Measurements from ENCODE around the gene ACKR3.
A peak's percentile ranks its signal among the peaks of the same experiment; 100 is the strongest.

ACKR3 gene

DNA sequence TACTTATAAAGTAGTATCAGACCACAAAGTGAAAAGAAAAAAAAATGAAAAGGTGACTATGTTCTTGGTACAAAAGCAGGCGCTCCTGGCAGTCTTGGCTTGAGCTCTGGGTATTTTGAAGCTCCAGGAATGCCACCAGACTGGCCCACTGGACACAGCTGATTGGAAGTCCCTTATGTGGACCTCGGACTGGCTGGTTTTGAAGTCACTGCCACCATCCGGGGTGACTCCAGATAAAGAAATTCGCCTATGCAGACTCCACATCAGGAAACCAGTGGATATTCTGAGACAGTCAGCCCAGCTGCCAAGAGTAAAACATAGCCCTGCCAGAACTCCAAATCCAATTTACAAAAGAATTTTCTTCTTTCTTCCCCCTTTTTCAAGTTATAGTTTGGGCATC is 28.0 kb downstream of the ACKR3 start:
- DNase-seq (ENCODE audit: low spot score): no peak
- in situ Hi-C loops (cut with MboI; ENCODE audit: low pct_unique_long_range_greater_than_20kb, low sequenced_read_pairs, unreplicated experiment): no loop called here
- TF ChIP-seq, protein P1, sequence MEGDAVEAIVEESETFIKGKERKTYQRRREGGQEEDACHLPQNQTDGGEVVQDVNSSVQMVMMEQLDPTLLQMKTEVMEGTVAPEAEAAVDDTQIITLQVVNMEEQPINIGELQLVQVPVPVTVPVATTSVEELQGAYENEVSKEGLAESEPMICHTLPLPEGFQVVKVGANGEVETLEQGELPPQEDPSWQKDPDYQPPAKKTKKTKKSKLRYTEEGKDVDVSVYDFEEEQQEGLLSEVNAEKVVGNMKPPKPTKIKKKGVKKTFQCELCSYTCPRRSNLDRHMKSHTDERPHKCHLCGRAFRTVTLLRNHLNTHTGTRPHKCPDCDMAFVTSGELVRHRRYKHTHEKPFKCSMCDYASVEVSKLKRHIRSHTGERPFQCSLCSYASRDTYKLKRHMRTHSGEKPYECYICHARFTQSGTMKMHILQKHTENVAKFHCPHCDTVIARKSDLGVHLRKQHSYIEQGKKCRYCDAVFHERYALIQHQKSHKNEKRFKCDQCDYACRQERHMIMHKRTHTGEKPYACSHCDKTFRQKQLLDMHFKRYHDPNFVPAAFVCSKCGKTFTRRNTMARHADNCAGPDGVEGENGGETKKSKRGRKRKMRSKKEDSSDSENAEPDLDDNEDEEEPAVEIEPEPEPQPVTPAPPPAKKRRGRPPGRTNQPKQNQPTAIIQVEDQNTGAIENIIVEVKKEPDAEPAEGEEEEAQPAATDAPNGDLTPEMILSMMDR (IDR thresholded peaks at IDR 0.05; ENCODE audit: extremely low read depth, insufficient read depth, missing control alignments): no peak

DNA sequence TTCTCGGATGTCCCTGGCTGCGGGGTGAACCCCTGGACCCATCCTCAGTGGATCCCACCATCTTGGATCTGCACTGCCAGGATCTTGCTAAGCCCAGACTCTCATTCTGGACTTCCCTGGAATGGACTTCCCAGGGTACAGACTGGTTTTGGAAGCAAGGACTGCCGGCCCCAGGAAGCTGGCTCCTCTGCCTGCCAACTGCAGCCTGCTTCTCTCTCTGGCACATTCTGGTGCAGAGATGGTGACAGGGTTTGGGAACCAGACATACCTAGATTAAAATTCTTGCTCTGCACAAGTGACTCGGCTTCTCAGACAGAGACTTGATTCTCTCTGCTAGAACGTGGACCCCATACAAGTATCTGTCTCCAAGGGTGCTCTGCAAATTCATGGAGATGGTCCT is 29.4 kb downstream of the ACKR3 start:
- TF ChIP-seq, protein P1 (IDR thresholded peaks at IDR 0.05; ENCODE audit: extremely low read depth, insufficient read depth, missing control alignments): no peak
- DNase-seq (ENCODE audit: low spot score): no peak
- in situ Hi-C loops (cut with MboI; ENCODE audit: low pct_unique_long_range_greater_than_20kb, low sequenced_read_pairs, unreplicated experiment): no loop called here

DNA sequence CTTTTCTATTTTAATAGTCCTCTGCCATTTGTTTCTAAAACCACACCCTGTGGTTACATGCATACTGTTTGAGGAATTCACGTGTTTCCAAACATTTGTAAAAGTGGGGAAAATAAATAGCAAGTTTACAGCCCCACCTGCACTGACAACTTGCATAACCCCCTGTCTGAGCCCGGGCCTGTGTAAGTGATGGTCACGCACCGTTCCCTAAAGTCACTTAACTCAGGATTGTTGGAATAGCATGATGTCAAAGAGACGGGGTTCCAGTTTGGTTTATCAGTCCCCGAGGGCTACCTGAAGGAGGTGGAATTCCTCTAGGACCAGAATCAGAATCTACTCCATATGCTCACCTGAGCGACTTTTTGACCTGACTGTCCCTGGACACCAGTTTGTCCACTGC is 30.5 kb downstream of the ACKR3 start:
- TF ChIP-seq, protein P1 (IDR thresholded peaks at IDR 0.05; ENCODE audit: extremely low read depth, insufficient read depth, missing control alignments): no peak
- in situ Hi-C loops (cut with MboI; ENCODE audit: low pct_unique_long_range_greater_than_20kb, low sequenced_read_pairs, unreplicated experiment): no loop called here
- no peak for DNase-seq (ENCODE audit: low spot score)

DNA sequence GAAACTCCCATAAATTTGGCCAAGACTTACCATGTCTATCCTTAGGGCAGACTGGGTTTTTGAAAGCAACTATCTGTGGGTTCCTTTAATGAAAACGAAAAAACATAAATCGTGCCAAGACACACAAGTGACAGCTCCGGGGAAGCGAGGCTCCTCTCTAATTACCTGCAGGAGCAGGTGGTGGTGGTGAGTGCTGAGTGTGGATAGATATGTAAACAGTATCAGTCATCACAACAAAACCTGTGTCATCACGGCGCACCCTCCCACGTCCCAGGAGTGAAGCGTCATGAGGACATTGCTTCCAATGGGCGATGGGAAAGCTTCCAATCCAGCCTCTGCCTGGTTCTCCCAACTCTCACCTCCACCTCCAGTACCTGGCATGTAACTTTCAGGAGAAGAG is 31.3 kb downstream of the ACKR3 start:
- in situ Hi-C loops (cut with MboI; ENCODE audit: low pct_unique_long_range_greater_than_20kb, low sequenced_read_pairs, unreplicated experiment): no loop called here
- TF ChIP-seq, protein P1 (IDR thresholded peaks at IDR 0.05; ENCODE audit: extremely low read depth, insufficient read depth, missing control alignments): no peak
- no peak for DNase-seq (ENCODE audit: low spot score)

DNA sequence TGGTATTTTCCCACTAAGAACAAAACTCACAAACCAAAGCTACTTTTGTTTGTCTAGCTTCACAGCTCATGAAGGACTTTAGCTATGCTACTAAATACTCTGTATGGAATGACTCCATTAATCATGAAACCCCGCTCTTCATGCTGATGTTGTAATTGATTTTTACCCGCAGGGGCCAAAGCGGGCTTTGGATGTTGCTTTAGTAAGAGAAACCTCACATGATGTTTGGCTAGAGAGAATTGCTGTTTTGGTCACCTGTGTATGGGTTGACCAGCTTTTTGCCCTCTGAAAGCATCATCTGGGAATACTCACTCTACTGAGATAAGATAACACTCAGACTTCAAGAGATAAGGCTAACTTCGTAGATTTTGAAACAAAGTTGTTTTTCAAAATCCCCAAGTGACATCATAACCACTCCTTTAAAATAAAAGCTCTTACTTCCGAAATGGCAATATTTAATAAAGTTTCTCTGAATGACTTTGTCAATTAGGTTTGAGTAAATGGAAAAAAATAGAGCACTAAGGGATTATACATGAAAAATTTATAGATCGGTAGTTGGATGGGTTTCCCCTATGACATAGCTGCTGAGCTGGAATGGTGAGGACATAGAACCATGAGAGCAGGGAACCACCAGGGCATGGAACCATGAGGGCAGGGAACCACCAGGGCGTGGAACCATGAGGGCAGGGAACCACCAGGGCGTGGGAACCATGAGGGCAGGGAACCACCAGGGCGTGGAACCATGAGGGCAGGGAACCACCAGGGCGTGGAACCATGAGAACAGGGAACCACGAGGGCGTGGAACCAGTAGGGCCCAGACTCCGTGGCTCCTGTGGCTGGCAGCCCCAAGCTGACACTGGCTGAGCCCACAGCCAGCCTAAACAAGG is 31.9 kb downstream of the ACKR3 start:
- in situ Hi-C loops (cut with MboI; ENCODE audit: low pct_unique_long_range_greater_than_20kb, low sequenced_read_pairs, unreplicated experiment): no loop called here
- DNase-seq (ENCODE audit: low spot score): peak; percentile 38

DNA sequence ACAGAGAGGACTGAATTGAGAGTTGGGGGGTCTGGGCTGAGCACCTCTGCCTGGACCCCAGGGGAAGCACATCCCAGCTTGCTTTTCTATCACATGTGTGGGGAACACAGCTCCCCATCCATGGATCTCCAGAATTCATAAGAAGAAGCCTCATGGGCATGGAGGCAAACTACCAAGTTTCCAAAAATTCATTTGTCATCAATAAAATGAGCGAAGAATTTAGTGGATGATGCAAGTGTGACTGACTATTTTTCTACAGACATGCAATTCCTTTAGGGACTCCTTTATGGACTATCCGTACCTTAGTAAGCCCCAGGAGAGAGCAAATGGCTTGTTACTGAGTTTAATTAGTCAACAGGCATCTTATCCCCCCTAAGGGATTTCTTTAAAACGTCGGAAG is 33.1 kb downstream of the ACKR3 start:
- DNase-seq (ENCODE audit: low spot score): no peak
- in situ Hi-C loops (cut with MboI; ENCODE audit: low pct_unique_long_range_greater_than_20kb, low sequenced_read_pairs, unreplicated experiment): no loop called here
- TF ChIP-seq, protein P1 (IDR thresholded peaks at IDR 0.05; ENCODE audit: extremely low read depth, insufficient read depth, missing control alignments): no peak

More for the DNA sequence above, 31.9 kb downstream of the ACKR3 start:
- TF ChIP-seq, protein P1 (IDR thresholded peaks at IDR 0.05; ENCODE audit: extremely low read depth, insufficient read depth, missing control alignments): no peak

Data from GM13977 (cell line).